Neural cell (in vitro differentiated cells): ENCODE results near the gene C16orf96. TPM values are rescaled to one million over a fixed set of nuclear protein-coding genes. Genes with fewer than 3 reads are reported as not detected.

Source experiments
- H2AFZ ChIP-seq: fragments of 200-600, 300-800 bp; sonication (generic), shearing (Covaris generic); 2 replicates; pipeline ENCODE4 v1.6.0; 2014; ENCODE audit warnings: low read depth, mild to moderate bottlenecking, antibody characterized with exemption, low read length, moderate library complexity
- H3F3A ChIP-seq: fragments of 200-600 bp; shearing (Covaris generic); 2 replicates; pipeline ENCODE4 v1.6.1; 2016; ENCODE audit warnings: mild to moderate bottlenecking, moderate library complexity, mixed read lengths, antibody characterized with exemption, low read length; ENCODE audit not compliant: insufficient read depth, poor library complexity, severe bottlenecking
- H3K27ac ChIP-seq: fragments of 200-600, 300-800 bp; sonication (generic), shearing (Covaris generic); 2 replicates; pipeline ENCODE4 v1.5.1; 2014; ENCODE audit warnings: mild to moderate bottlenecking, low read length, moderate library complexity
- H3K27me3 ChIP-seq: fragments of 300-800, 200-600 bp; sonication (generic), shearing (Covaris generic); 2 replicates; pipeline ENCODE4 v1.6.0; 2014; ENCODE audit warnings: mild to moderate bottlenecking, low read depth, low read length, moderate library complexity; ENCODE audit not compliant: insufficient read depth
- H3K36me3 ChIP-seq: fragments of 300-800, 200-600 bp; sonication (generic), shearing (Covaris generic); 2 replicates; pipeline ENCODE4 v1.5.1; 2014; ENCODE audit warnings: mild to moderate bottlenecking, antibody characterized with exemption, low read length, moderate library complexity; ENCODE audit not compliant: insufficient read depth
- H3K4me2 ChIP-seq: fragments of 300-800, 200-600 bp; sonication (generic), shearing (Covaris generic); 2 replicates; pipeline ENCODE4 v1.6.0; 2014; ENCODE audit warnings: mild to moderate bottlenecking, low read length
- H3K4me3 ChIP-seq: fragments of 300-800, 200-600 bp; sonication (generic), shearing (Covaris generic); 2 replicates; pipeline ENCODE4 v1.5.1; 2014; ENCODE audit warnings: mild to moderate bottlenecking, low read length, moderate library complexity
- H3K79me2 ChIP-seq: fragments of 200-600 bp; shearing (Covaris generic); replicated peaks from 2 replicates; pipeline ENCODE4 v1.6.0; 2014; ENCODE audit warnings: mild to moderate bottlenecking, low read length, moderate library complexity; ENCODE audit not compliant: insufficient read depth
- H3K9ac ChIP-seq: fragments of 300-800, 200-600 bp; sonication (generic), shearing (Covaris generic); 2 replicates; pipeline ENCODE4 v1.6.1; 2016; ENCODE audit warnings: mild to moderate bottlenecking, low read length, mixed read lengths
- H3K9me2 ChIP-seq: fragments of 200-600 bp; shearing (Covaris generic); 2 replicates; pipeline ENCODE4 v1.6.1; 2016; ENCODE audit warnings: mild to moderate bottlenecking, low read length, mixed read lengths; ENCODE audit not compliant: insufficient read depth
- H3K9me3 ChIP-seq: fragments of 200-600, 300-800 bp; sonication (generic), shearing (Covaris generic); 2 replicates; pipeline ENCODE4 v1.6.1; 2016; ENCODE audit warnings: mild to moderate bottlenecking, mixed run types, low read length, moderate library complexity, mixed read lengths
- H4K20me1 ChIP-seq: fragments of 200-600 bp; shearing (Covaris generic); 2 replicates; pipeline ENCODE4 v1.6.1; 2016; ENCODE audit warnings: mild to moderate bottlenecking, mixed run types; ENCODE audit not compliant: insufficient read depth
- EP300 ChIP-seq: fragments of 450-650 bp; conservative IDR thresholded peaks from 2 replicates; pipeline ENCODE4 v1.6.1; 2014; ENCODE audit warnings: antibody characterized with exemption, mild to moderate bottlenecking, moderate library complexity; ENCODE audit not compliant: poor library complexity, severe bottlenecking
- EZH2 ChIP-seq: fragments of 200-600, 300-800 bp; shearing (Covaris generic), sonication (generic); IDR thresholded peaks from 2 replicates; pipeline ENCODE4 v1.6.1; 2014; ENCODE audit warnings: antibody characterized with exemption, low read length, borderline replicate concordance, mild to moderate bottlenecking; ENCODE audit not compliant: insufficient read depth, poor library complexity, severe bottlenecking
- MXI1 ChIP-seq: fragments of 450-650 bp; conservative IDR thresholded peaks from 2 replicates; pipeline ENCODE4 v1.6.1; 2014; ENCODE audit warnings: antibody characterized with exemption, mild to moderate bottlenecking; ENCODE audit not compliant: poor library complexity, severe bottlenecking
- POLR2AphosphoS5 ChIP-seq: IDR thresholded peaks from 2 replicates; pipeline ENCODE4 v1.6.1; 2012
- RAD21 ChIP-seq: fragments of 450-650 bp; conservative IDR thresholded peaks from 2 replicates; pipeline ENCODE4 v1.6.1; 2014; ENCODE audit warnings: antibody characterized with exemption, mild to moderate bottlenecking, moderate library complexity
- REST ChIP-seq: IDR thresholded peaks from 2 replicates; pipeline ENCODE4 v1.6.1; 2012; ENCODE audit warnings: borderline replicate concordance
- SMC3 ChIP-seq: fragments of 450-650 bp; conservative IDR thresholded peaks from 2 replicates; pipeline ENCODE4 v1.6.1; 2014; ENCODE audit warnings: antibody characterized with exemption, mild to moderate bottlenecking, moderate library complexity; ENCODE audit not compliant: poor library complexity
- TAF1 ChIP-seq: IDR thresholded peaks from 2 replicates; pipeline ENCODE4 v1.6.1; 2012; ENCODE audit warnings: low read depth
- polyA plus RNA-seq: library from polyadenylated mRNA; depleted of rRNA; stranded (reverse); fragments of >200 nt; gene quantifications from 2 replicates; pipeline ENCODE4 v1.2.3, GENCODE V29; 2014
- small RNA-seq, 3 experiments: library from RNA; depleted of rRNA; stranded (forward); fragments of <200 nt; gene quantifications; one replicate each; pipeline ENCODE3, GENCODE V24; 2012
- TF ChIP-seq, protein P1 (sequence below): fragments of 450-650 bp; IDR thresholded peaks from 2 replicates; pipeline ENCODE4 v1.5.1; 2014; ENCODE audit warnings: antibody characterized with exemption, mild to moderate bottlenecking, moderate library complexity; ENCODE audit not compliant: poor library complexity, severe bottlenecking

Gene C16orf96
- polyA plus RNA-seq, 1 donor from 2014 or later: 0.21 TPM

DNA sequence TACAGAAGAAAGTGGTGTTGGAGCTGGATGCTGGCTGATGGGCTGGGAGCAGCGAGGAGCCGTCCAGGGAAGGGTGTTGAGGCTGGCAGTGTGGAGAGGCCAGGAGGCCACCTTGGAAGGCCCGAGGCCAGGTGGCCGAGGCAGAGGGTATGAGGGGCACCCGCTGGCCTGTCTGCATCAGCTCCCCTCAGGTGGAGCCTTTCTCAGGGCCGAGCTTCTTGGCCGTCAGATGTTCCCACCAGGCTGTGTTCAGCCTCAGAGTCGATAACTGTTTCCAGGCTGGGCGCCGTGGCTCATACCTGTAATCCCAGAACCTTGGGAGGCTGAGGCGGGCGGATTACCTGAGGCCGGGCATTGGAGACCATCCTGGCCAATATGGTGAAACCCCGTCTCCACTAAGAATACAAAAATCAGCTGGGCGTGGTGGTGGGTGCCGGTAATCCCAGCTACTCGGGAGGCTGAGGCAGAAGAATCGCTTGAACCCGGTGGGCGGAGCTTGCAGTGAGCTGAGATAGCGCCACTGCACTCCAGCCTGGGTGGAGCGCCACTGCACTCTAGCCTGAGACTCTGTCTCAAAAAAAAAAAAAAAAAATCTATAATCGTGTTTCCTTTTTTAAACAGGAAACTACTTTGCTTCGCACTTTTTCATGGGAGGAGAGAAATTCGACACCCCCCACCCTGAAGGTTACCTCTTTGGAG lies 93.8 kb downstream of the C16orf96 start:
- Histone ChIP-seq H3K9ac (no peak overlapping the region), H3K4me2 (no peak overlapping the region), H3F3A (no peaks in the 10 kb centered on the region), H3K27ac (no peak overlapping the region), H3K9me3 (no peaks in the 10 kb centered on the region), H3K4me3 (no peak overlapping the region), H3K79me2 (peaks cover 18% of the 10 kb centered on the region), H2AFZ (no peak overlapping the region), H4K20me1 (no peaks in the 10 kb centered on the region), H3K27me3 (no peaks in the 10 kb centered on the region), H3K9me2 (no peaks in the 10 kb centered on the region), H3K36me3 (peaks cover 11% of the 10 kb centered on the region)
- no peak for TF ChIP-seq RAD21
- no peak for TF ChIP-seq TAF1
- no peak for TF ChIP-seq POLR2AphosphoS5
- TF ChIP-seq, protein P1, sequence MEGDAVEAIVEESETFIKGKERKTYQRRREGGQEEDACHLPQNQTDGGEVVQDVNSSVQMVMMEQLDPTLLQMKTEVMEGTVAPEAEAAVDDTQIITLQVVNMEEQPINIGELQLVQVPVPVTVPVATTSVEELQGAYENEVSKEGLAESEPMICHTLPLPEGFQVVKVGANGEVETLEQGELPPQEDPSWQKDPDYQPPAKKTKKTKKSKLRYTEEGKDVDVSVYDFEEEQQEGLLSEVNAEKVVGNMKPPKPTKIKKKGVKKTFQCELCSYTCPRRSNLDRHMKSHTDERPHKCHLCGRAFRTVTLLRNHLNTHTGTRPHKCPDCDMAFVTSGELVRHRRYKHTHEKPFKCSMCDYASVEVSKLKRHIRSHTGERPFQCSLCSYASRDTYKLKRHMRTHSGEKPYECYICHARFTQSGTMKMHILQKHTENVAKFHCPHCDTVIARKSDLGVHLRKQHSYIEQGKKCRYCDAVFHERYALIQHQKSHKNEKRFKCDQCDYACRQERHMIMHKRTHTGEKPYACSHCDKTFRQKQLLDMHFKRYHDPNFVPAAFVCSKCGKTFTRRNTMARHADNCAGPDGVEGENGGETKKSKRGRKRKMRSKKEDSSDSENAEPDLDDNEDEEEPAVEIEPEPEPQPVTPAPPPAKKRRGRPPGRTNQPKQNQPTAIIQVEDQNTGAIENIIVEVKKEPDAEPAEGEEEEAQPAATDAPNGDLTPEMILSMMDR: no peak
- TF ChIP-seq SMC3: no peak
- TF ChIP-seq MXI1: no peak
- no peak for TF ChIP-seq REST
- TF ChIP-seq EZH2: no peak
- no peak for TF ChIP-seq EP300

Small RNAs within 50 kb of the gene (small RNA-seq; reads per million reads assigned to genes)
- 0 reads per million in 3 experiments for gene RN7SL850P

Other genes with a start within 250 kb of the C16orf96 start
- gene GLIS2, start 240.3 kb upstream of the C16orf96 start, polyA plus RNA-seq: 2.6 and 3.2 TPM in 2 replicates
- gene PAM16, start 205.0 kb upstream of the C16orf96 start, polyA plus RNA-seq: 125 and 145 TPM in 2 replicates
- gene VASN, start 184.5 kb upstream of the C16orf96 start, polyA plus RNA-seq: 0.32 and 0.57 TPM in 2 replicates
- 57.6 and 65.3 TPM in 2 replicates for gene CORO7, start 139.7 kb upstream of the C16orf96 start, polyA plus RNA-seq
- 44.8 and 60.0 TPM in 2 replicates for gene DNAJA3, start 130.5 kb upstream of the C16orf96 start, polyA plus RNA-seq
- gene NMRAL1, start 81.7 kb upstream of the C16orf96 start, polyA plus RNA-seq: 6.3 and 10.0 TPM in 2 replicates
- gene HMOX2, start 79.9 kb upstream of the C16orf96 start, polyA plus RNA-seq: 62.9 and 79.4 TPM in 2 replicates
- 16.4 and 18.8 TPM in 2 replicates for gene CDIP1, start 17.6 kb upstream of the C16orf96 start, polyA plus RNA-seq
- 3.3 and 4.1 TPM in 2 replicates for gene UBALD1, start 58.5 kb downstream of the C16orf96 start, polyA plus RNA-seq
- 35.9 and 47.0 TPM in 2 replicates for gene MGRN1, start 68.5 kb downstream of the C16orf96 start, polyA plus RNA-seq
- gene NUDT16L1, start 137.2 kb downstream of the C16orf96 start, polyA plus RNA-seq: 125 and 153 TPM in 2 replicates
- 53.9 and 65.2 TPM in 2 replicates for gene ANKS3, start 177.9 kb downstream of the C16orf96 start, polyA plus RNA-seq
- gene DNAAF8, start 178.2 kb downstream of the C16orf96 start, polyA plus RNA-seq: 3.4 and 6.2 TPM in 2 replicates
- gene ZNF500, start 210.8 kb downstream of the C16orf96 start, polyA plus RNA-seq: 16.0 and 29.0 TPM in 2 replicates
- gene SEPTIN12, start 232.0 kb downstream of the C16orf96 start, polyA plus RNA-seq: 1.8 and 4.7 TPM in 2 replicates
- not detected in 2 replicates for gene SMIM22, start 239.0 kb downstream of the C16orf96 start, polyA plus RNA-seq
- gene ROGDI, start 246.3 kb downstream of the C16orf96 start, polyA plus RNA-seq: 203 and 241 TPM in 2 replicates